Measurements from ENCODE around the gene RBM20. TPM values are rescaled to one million over a fixed set of nuclear protein-coding genes. Genes with fewer than 3 reads are reported as not detected.

The RBM20 gene
- total RNA-seq, 4 donors from 2014 or later, result 1.6 to 18.6 (median 3.2) TPM

DNA sequence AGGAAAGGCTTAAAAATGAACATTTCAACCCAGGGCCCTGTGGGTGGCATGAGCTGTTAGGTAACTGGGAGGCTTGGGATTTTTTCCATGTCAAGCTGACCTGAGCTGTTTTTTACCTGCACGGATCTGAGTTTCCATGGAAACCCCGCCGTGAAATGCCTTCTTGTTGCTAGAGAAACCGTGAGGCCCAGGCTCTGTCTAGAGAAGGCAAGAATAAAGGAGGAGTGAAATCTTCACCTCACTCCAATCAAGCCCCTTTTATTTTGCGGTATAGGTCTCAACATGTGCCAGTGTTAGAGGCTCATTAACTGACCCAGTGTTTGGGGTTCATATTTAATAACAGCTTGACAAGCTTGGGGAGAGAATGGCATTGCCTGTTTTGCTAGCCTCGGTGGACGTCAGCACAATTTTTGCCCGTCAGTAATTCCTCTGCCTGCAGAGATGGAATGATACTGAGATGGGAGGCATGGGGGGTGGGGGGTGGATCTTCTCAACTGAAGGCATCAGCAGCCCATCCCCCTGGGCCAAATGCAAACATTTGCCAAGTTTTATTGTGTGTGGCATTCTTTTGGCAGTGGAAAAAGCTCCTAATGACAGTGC is 178.7 kb downstream of the RBM20 start:
- Histone ChIP-seq H3K9me3 (no peaks in the 10 kb centered on the region), H3K36me3 (no peaks in the 10 kb centered on the region), H3K27me3 (no peaks in the 10 kb centered on the region), H3K4me1 (peaks cover 66% of the 10 kb centered on the region), H3K4me3 (no peak overlapping the region), H3K27ac (peak overlapping the region; percentile 70)
- DNase-seq (ENCODE audit: low spot score in 2 of 2), result no peak
- WGBS, result 55% methylated on average over 8 of the region's 8 CpGs
- TF ChIP-seq POLR2AphosphoS5 (IDR thresholded peaks at IDR 0.05), result no peak
- TF ChIP-seq, protein P1, sequence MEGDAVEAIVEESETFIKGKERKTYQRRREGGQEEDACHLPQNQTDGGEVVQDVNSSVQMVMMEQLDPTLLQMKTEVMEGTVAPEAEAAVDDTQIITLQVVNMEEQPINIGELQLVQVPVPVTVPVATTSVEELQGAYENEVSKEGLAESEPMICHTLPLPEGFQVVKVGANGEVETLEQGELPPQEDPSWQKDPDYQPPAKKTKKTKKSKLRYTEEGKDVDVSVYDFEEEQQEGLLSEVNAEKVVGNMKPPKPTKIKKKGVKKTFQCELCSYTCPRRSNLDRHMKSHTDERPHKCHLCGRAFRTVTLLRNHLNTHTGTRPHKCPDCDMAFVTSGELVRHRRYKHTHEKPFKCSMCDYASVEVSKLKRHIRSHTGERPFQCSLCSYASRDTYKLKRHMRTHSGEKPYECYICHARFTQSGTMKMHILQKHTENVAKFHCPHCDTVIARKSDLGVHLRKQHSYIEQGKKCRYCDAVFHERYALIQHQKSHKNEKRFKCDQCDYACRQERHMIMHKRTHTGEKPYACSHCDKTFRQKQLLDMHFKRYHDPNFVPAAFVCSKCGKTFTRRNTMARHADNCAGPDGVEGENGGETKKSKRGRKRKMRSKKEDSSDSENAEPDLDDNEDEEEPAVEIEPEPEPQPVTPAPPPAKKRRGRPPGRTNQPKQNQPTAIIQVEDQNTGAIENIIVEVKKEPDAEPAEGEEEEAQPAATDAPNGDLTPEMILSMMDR (IDR thresholded peaks at IDR 0.05), result no peak
- TF ChIP-seq POLR2A (IDR thresholded peaks at IDR 0.05), result no peak
- TF ChIP-seq EP300 (IDR thresholded peaks at IDR 0.05), result no peak

- no peaks in the 10 kb centered on the region for H3K9me3 ChIP-seq
- H3K4me3 ChIP-seq, result no peak overlapping the region
- no peaks in the 10 kb centered on the region for H3K27me3 ChIP-seq
- TF ChIP-seq POLR2A (IDR thresholded peaks at IDR 0.05) (no peak), EP300 (IDR thresholded peaks at IDR 0.05) (no peak), POLR2AphosphoS5 (IDR thresholded peaks at IDR 0.05) (no peak)
- TF ChIP-seq, protein P1 (IDR thresholded peaks at IDR 0.05), result no peak
- H3K27ac ChIP-seq, result no peak overlapping the region
- H3K4me1 ChIP-seq, result peaks cover 60% of the 10 kb centered on the region
- DNase-seq (ENCODE audit: low spot score in 2 of 2), result no peak
- no peaks in the 10 kb centered on the region for H3K36me3 ChIP-seq
- WGBS, result 76% methylated on average over 1 of the region's 1 CpG
Observed at GRCh38 chr10:110824152-110824441, 180.0 kb downstream of the RBM20 start.

- TF ChIP-seq POLR2A (IDR thresholded peaks at IDR 0.05) (no peak), EP300 (IDR thresholded peaks at IDR 0.05) (no peak), POLR2AphosphoS5 (IDR thresholded peaks at IDR 0.05) (no peak)
- TF ChIP-seq, protein P1 (IDR thresholded peaks at IDR 0.05), result no peak
- WGBS, result 90% methylated on average over 5 of the region's 5 CpGs
- peaks cover 55% of the 10 kb centered on the region for H3K4me1 ChIP-seq
Observed at GRCh38 chr10:110824660-110825059, 180.5 kb downstream of the RBM20 start.

GRCh38 chr10:110825508-110825907 is 181.4 kb downstream of the RBM20 start:
- 72% methylated on average over 1 of the region's 1 CpG for WGBS
- Histone ChIP-seq H3K9me3 (no peaks in the 10 kb centered on the region), H3K27me3 (no peaks in the 10 kb centered on the region), H3K36me3 (no peaks in the 10 kb centered on the region), H3K4me3 (no peak overlapping the region), H3K4me1 (peaks cover 46% of the 10 kb centered on the region), H3K27ac (no peak overlapping the region)
- no peak for DNase-seq (ENCODE audit: low spot score in 2 of 2)
- no peak for TF ChIP-seq POLR2A (IDR thresholded peaks at IDR 0.05)
- TF ChIP-seq, protein P1 (IDR thresholded peaks at IDR 0.05), result no peak
- no peak for TF ChIP-seq EP300 (IDR thresholded peaks at IDR 0.05)
- no peak for TF ChIP-seq POLR2AphosphoS5 (IDR thresholded peaks at IDR 0.05)

More at GRCh38 chr10:110824660-110825059, 180.5 kb downstream of the RBM20 start:
- DNase-seq (ENCODE audit: low spot score in 2 of 2), result no peak
- Histone ChIP-seq H3K9me3 (no peaks in the 10 kb centered on the region), H3K4me3 (no peak overlapping the region), H3K36me3 (no peaks in the 10 kb centered on the region), H3K27me3 (no peaks in the 10 kb centered on the region), H3K27ac (no peak overlapping the region)

- H3K4me3 ChIP-seq, result no peak overlapping the region
- H3K4me1 ChIP-seq, result peaks cover 27% of the 10 kb centered on the region
- H3K9me3 ChIP-seq, result no peaks in the 10 kb centered on the region
- H3K27ac ChIP-seq, result no peak overlapping the region
- H3K36me3 ChIP-seq, result no peaks in the 10 kb centered on the region
- no peak for DNase-seq (ENCODE audit: low spot score in 2 of 2)
- H3K27me3 ChIP-seq, result no peaks in the 10 kb centered on the region
- TF ChIP-seq POLR2A (IDR thresholded peaks at IDR 0.05), result no peak
- TF ChIP-seq, protein P1 (IDR thresholded peaks at IDR 0.05), result no peak
- TF ChIP-seq POLR2AphosphoS5 (IDR thresholded peaks at IDR 0.05), result no peak
- TF ChIP-seq EP300 (IDR thresholded peaks at IDR 0.05), result no peak
- 60% methylated on average over 4 of the region's 4 CpGs for WGBS
Observed at GRCh38 chr10:110827410-110827809, 183.3 kb downstream of the RBM20 start.

Data from suprapubic skin (tissue), 4 donors.